ENCODE data around the gene AXIN1. TPM values are rescaled to one million over a fixed set of nuclear protein-coding genes. Genes with fewer than 3 reads are reported as not detected.

The AXIN1 gene
- total and polyA plus RNA-seq, 9 of the 15 experiments (the other 6 are each of a cell fraction or from before 2014, with no cell fraction given): 0.42 to 58.0 (median 25.9) TPM

DNA sequence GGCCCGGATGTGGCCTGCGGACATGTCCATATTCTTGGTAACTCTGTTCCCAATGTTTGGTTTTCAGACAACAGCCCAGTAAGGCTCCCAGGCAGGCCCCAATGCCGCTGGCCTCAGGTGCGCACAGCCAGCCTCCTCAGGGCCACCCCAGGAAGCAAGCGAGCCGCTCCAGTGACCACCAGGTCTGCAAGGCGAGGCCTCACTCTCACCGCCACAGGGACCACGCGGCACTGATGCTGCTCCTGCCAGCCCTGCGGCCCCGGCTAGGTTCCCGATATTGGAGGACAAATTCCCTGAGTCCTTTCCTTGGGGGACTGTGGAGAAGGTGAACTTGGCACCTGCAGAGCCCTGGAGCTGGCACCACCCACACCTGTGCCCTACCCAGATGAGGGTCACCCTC is 50.6 kb downstream of the AXIN1 start:
- intact Hi-C loops (cut with micrococcal nuclease): no loop called here
- TF ChIP-seq ZNF695 (CRISPR knock-in tag; IDR thresholded peaks at IDR 0.05) (no peak), XRCC3 (IDR thresholded peaks at IDR 0.05) (no peak), FIP1L1 (IDR thresholded peaks at IDR 0.05; ENCODE audit: low read depth, low read length, poor library complexity, severe bottlenecking) (no peak), NCOA6 (IDR thresholded peaks at IDR 0.05) (no peak), BCOR (IDR thresholded peaks at IDR 0.05) (no peak), ASH1L (IDR thresholded peaks at IDR 0.05; ENCODE audit: borderline replicate concordance, low read depth, partially characterized antibody) (no peak), ARNT (IDR thresholded peaks at IDR 0.05) (no peak), JUND (IDR thresholded peaks at IDR 0.05; ENCODE audit: borderline replicate concordance, low read depth, low read length) (no peak), JUND (tag; IDR thresholded peaks at IDR 0.05; ENCODE audit: borderline replicate concordance, low read depth, low read length) (no peak), NR1H2 (CRISPR knock-in tag; IDR thresholded peaks at IDR 0.05) (no peak), THRAP3 (IDR thresholded peaks at IDR 0.05; ENCODE audit: borderline replicate concordance) (no peak), ZNF431 (CRISPR knock-in tag; IDR thresholded peaks at IDR 0.05) (no peak), ZNF518B (CRISPR knock-in tag; IDR thresholded peaks at IDR 0.05) (no peak), ZNF354B (CRISPR knock-in tag; IDR thresholded peaks at IDR 0.05) (no peak), ZNF586 (CRISPR knock-in tag; conservative IDR thresholded peaks at IDR 0.05) (no peak), MYNN (IDR thresholded peaks at IDR 0.05) (no peak), MYNN (CRISPR knock-in tag; IDR thresholded peaks at IDR 0.05) (no peak), RBM17 (IDR thresholded peaks at IDR 0.05; ENCODE audit: borderline replicate concordance, low read depth, low read length) (no peak)
- TF ChIP-seq, protein P1, sequence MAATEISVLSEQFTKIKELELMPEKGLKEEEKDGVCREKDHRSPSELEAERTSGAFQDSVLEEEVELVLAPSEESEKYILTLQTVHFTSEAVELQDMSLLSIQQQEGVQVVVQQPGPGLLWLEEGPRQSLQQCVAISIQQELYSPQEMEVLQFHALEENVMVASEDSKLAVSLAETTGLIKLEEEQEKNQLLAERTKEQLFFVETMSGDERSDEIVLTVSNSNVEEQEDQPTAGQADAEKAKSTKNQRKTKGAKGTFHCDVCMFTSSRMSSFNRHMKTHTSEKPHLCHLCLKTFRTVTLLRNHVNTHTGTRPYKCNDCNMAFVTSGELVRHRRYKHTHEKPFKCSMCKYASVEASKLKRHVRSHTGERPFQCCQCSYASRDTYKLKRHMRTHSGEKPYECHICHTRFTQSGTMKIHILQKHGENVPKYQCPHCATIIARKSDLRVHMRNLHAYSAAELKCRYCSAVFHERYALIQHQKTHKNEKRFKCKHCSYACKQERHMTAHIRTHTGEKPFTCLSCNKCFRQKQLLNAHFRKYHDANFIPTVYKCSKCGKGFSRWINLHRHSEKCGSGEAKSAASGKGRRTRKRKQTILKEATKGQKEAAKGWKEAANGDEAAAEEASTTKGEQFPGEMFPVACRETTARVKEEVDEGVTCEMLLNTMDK (IDR thresholded peaks at IDR 0.05; ENCODE audit: borderline replicate concordance, insufficient read depth, low read depth, low read length, poor library complexity, severe bottlenecking): no peak
- TF ChIP-seq, protein P2, sequence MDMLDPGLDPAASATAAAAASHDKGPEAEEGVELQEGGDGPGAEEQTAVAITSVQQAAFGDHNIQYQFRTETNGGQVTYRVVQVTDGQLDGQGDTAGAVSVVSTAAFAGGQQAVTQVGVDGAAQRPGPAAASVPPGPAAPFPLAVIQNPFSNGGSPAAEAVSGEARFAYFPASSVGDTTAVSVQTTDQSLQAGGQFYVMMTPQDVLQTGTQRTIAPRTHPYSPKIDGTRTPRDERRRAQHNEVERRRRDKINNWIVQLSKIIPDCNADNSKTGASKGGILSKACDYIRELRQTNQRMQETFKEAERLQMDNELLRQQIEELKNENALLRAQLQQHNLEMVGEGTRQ (CRISPR knock-in tag; IDR thresholded peaks at IDR 0.05): no peak

More for the DNA sequence above, 50.6 kb downstream of the AXIN1 start:
- no TSS peak for BruUV-seq (replicated peaks)
- Histone ChIP-seq H4K20me1 (replicated peaks; ENCODE audit: control insufficient read depth, insufficient read depth, low read length) (no peaks in the 10 kb centered on the region; the same call in 1 of the 2 replicates), H3K9ac (ENCODE audit: insufficient read depth in 1 of 2, low read depth in 2 of 2, low read length in 2 of 2) (no peak overlapping the region), H3K4me2 (ENCODE audit: insufficient read depth, low read length) (no peak overlapping the region), H2AFZ (ENCODE audit: low read depth, low read length) (no peak overlapping the region), H3K4me3 (no peak overlapping the region), H3K27me3 (ENCODE audit: control insufficient read depth in 2 of 2, insufficient read depth in 2 of 2, low read length in 2 of 2) (no peaks in the 10 kb centered on the region), H3K9me3 (replicated peaks; ENCODE audit: control insufficient read depth, insufficient read depth, low read depth, low read length) (no peaks in the 10 kb centered on the region), H3K36me3 (ENCODE audit: control insufficient read depth, insufficient read depth, low read length) (peaks cover 54% of the 10 kb centered on the region; the same call in 2 of the 3 replicates), H3K4me1 (replicated peaks in 1 of 2; ENCODE audit: control insufficient read depth in 2 of 2, insufficient read depth in 2 of 2, low read length in 2 of 2) (peaks cover 0 to 11% of the 10 kb centered on the region in 2 experiments; a peak in 1 of 5 replicates), H3K9me1 (ENCODE audit: control insufficient read depth, insufficient read depth, low read length) (no peaks in the 10 kb centered on the region), H3K79me2 (ENCODE audit: control insufficient read depth, insufficient read depth, low read length) (peaks cover 5% of the 10 kb centered on the region; the same call in 2 of the 3 replicates), H3K27ac (ENCODE audit: extremely low read depth, low read depth, low read length) (no peak overlapping the region)
- in situ Hi-C loops (cut with MboI): no loop called here
- CTCF ChIA-PET (ENCODE audit: low intra/inter-chr PET ratio): no interaction called here
- DNase-seq (ENCODE audit: extremely low read depth in 1 of 4, low spot score in 3 of 4): no peak
- no peak for FAIRE-seq
- 93% methylated on average over 9 of the region's 13 CpGs for WGBS (ENCODE audit: insufficient coverage, low coverage, missing lambda C conversion rate)
- no peak for ATAC-seq
- POLR2A ChIA-PET: no interaction called here

Data from K562 (cell line).